ENCODE data around the gene SORCS1.

- no peak for TF ChIP-seq ZFX (IDR thresholded peaks at IDR 0.05; ENCODE audit: borderline replicate concordance)
- no peak for TF ChIP-seq CTCF (IDR thresholded peaks at IDR 0.05)
Measured at GRCh38 chr10:107056182-107056581, 108.3 kb downstream of the SORCS1 start.
